RKO (cell line): ENCODE results near the gene COL6A6.

ENCODE experiments used
- DNase-seq: peaks from one replicate; pipeline ENCODE4 v3.0.0-alpha.2; 2016; ENCODE audit warnings: low spot score

The COL6A6 gene, protein sequence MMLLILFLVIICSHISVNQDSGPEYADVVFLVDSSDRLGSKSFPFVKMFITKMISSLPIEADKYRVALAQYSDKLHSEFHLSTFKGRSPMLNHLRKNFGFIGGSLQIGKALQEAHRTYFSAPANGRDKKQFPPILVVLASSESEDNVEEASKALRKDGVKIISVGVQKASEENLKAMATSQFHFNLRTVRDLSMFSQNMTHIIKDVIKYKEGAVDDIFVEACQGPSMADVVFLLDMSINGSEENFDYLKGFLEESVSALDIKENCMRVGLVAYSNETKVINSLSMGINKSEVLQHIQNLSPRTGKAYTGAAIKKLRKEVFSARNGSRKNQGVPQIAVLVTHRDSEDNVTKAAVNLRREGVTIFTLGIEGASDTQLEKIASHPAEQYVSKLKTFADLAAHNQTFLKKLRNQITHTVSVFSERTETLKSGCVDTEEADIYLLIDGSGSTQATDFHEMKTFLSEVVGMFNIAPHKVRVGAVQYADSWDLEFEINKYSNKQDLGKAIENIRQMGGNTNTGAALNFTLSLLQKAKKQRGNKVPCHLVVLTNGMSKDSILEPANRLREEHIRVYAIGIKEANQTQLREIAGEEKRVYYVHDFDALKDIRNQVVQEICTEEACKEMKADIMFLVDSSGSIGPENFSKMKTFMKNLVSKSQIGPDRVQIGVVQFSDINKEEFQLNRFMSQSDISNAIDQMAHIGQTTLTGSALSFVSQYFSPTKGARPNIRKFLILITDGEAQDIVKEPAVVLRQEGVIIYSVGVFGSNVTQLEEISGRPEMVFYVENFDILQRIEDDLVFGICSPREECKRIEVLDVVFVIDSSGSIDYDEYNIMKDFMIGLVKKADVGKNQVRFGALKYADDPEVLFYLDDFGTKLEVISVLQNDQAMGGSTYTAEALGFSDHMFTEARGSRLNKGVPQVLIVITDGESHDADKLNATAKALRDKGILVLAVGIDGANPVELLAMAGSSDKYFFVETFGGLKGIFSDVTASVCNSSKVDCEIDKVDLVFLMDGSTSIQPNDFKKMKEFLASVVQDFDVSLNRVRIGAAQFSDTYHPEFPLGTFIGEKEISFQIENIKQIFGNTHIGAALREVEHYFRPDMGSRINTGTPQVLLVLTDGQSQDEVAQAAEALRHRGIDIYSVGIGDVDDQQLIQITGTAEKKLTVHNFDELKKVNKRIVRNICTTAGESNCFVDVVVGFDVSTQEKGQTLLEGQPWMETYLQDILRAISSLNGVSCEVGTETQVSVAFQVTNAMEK (N-terminal part only)

GRCh38 chr3:130516645-130517512 lies at the start of gene COL6A6:
Gene COL6A6, plus strand, starts transcription at chr3:130517177. Its CDS starts 43,188 bp downstream, at chr3:130560365.
- DNase-seq, result no peak

GRCh38 chr3:130468311-130468710 lies 48.7 kb upstream of the COL6A6 start:
- DNase-seq, result no peak

- no peak for DNase-seq
Observed at GRCh38 chr3:130470126-130470525, 46.9 kb upstream of the COL6A6 start.

GRCh38 chr3:130473416-130473815 lies 43.6 kb upstream of the COL6A6 start:
- no peak for DNase-seq

DNA sequence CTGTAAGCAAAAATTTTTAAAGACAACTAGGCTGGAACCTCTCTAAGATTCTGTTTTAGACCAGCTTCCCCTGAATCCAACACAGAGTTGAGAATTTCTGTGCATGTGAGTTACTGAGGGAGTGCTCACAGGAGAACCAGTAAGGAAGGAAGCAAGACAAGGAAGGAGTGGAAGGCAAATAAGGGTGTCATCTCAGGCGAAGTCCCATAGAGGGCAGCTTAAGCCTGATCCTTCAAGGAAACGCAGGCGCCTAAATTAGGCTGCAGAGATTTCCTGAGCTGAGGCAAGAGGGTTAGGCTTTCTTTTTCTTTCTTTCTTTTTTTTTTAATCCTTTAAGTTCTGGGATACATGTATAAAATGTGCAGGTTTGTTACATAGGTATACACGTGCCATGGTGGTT lies 36.2 kb upstream of the COL6A6 start:
- peak; percentile 43 for DNase-seq

- DNase-seq, result no peak
Observed at GRCh38 chr3:130488288-130488687, 28.7 kb upstream of the COL6A6 start.

- no peak for DNase-seq
Observed at GRCh38 chr3:130488769-130489450, 28.1 kb upstream of the COL6A6 start.

DNA sequence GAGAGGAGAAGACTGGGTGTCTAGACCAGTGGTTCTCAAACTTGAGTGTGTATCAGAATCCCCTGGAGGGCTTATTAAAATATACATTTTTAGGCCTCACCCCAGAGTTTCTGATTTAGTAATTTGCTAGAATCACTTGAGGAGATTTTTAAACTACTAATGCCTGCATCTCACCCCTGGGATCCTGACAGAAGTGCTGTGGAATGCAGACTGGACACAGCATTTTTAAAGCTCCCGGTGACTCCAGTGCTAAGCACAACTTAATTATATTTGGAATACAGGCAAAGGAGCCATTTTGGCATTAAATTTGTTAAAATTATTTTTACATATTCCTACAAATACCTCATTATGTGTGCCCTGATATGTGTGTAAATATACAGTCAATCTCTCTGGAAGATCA lies 26.7 kb upstream of the COL6A6 start:
- DNase-seq, result no peak

DNA sequence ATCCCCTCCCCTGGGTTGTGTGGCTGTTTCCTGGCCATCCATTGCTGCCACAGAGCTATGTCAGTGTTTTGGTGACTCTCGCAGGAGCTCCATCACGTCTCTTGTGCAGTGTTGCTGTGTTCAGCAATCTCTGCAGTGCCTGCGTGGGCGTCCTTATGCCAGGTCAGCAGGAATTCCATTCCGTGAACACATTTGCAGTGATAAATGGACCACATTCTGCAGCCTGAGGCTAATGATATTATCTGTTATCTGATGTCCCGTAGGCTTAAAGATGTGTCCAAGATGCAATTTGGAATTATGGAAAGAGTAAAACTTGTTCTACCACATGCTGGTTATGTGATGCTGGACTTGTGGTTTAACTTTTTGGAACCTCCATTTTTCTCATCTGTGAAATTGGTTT lies 25.5 kb upstream of the COL6A6 start:
- no peak for DNase-seq

DNA sequence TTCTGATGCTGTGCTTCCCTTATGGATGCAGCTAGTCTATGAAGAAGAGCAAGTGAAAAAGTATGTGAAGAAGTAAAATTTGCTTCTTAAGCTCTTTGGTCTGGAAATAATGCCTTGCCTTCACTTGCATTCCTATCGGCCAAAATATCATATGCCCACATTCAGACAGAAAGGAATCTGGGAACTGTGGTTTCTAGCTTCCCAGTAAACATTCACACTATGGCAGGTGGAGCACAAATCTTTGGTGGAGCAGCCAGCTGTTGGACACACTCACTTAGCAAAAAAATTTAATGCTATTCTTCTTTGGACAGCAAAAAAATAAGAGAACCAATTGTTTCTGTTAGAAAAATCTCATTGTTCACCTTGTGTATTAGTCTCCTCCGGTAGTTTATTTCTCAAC lies 12.3 kb upstream of the COL6A6 start:
- DNase-seq, result no peak

DNA sequence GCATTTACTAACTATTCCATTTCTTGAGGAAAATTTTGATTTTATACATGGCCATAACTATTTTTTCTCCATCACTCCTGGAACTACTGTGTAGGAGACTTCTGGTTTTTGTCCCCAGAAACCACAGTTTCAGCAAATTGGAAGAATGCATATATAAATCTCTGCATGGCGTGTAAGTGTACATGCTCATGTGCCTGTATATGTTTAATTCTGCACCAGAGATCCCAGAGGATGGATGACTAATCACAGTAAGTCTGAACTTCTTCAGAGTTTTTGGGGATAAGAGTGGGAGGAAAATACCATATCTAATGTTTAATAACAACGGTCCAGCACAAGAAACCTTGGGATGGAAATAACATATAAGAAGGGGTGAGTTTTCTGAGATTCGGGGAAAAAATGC lies 10.9 kb upstream of the COL6A6 start:
- DNase-seq, result no peak

DNA sequence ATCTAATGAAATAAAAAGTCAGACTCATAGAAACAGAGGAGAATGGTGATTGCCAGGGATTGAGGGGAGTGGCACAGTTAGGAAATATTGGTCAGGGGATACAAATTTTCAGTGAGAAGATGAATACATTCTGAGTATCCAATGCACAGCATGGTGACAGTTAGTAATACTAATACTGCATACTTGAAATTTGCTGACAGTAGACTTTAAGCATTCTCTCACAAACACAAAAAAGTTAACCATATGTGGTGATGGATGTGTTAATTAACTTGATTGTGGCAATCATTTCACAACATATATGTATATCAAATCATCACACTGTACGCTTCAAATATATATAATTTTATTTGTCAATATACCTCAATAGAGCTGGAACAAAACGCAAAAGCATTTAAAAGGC lies 9.2 kb upstream of the COL6A6 start:
- no peak for DNase-seq

GRCh38 chr3:130509008-130509407 lies 8.0 kb upstream of the COL6A6 start:
- no peak for DNase-seq

DNA sequence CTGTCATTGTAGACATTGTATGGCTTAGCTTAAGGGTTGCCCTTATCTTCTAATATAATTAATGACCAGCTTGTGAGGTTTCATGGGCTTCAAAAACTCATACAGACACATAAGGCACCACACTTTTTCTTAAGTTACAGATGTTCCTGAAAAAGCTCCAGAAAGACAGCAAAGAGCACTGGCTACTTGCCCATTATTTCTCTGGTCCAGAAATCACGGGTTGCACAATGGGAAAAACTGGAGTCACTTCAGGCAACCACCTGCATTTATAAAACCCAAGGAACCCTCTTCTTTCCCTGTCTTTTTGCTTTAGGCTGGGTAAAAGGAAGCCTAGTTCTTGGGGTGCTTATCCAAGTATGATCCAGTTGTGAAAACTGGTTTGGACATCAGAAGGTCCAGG lies 2.3 kb upstream of the COL6A6 start:
- DNase-seq, result no peak

DNA sequence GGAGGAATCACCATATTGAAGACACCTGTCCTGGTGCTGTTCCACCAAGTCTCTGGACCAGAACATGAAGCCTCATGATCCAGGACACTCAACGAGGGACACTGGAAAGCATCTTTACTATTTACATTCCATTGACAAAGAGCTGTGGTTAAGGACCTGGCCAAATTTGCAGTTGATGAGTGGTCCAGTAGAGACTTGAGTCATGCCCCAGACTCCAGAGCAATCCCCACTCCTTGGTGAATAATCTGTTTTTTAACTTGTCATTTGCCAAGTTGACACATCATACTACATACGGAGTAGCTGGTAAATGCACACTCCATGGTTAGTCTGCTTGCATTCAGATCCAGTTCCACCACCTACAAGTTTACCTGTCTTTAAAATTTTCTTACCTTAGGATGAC lies 1.2 kb upstream of the COL6A6 start:
- DNase-seq, result peak; percentile 15

GRCh38 chr3:130517602-130518001 lies 625 bp downstream of the COL6A6 start:
- no peak for DNase-seq

DNA sequence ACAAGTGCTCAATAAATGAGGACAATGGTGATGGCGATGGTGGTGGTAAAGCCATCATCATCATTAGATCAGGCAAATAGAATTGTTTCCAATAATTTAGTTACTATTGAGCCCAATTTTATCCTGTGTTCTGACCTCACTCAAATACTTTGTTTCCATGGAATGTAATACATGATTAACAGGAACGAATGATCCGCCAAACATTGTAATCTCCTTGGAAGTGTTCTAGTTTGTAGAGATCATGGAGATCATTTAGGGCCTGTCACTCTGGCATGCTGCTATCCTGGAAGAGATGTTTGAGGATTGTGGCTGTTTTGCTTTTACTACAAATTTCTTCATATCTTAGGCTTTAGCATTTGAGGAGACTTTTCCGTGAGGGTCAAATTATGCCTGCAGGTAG lies 2.8 kb downstream of the COL6A6 start:
- no peak for DNase-seq

DNA sequence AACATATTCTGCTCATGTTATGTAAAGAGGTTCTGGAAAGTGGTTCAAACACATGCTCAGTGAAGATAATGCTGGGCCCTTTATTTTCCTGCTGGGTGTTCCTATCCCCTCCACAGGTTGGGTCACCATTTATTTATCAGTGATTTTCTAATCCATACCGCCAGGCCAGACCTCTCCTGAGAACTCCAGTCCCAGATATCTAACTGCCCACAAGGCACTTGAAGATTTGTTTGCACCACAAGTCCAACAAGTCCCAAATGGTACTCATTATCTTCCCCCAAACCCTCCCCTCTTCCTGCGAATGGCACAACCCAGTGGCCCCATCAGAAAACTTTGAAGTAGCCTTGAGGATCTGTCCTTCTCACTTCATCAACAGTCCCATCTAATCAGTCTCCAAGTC lies 5.4 kb downstream of the COL6A6 start:
- DNase-seq, result no peak

DNA sequence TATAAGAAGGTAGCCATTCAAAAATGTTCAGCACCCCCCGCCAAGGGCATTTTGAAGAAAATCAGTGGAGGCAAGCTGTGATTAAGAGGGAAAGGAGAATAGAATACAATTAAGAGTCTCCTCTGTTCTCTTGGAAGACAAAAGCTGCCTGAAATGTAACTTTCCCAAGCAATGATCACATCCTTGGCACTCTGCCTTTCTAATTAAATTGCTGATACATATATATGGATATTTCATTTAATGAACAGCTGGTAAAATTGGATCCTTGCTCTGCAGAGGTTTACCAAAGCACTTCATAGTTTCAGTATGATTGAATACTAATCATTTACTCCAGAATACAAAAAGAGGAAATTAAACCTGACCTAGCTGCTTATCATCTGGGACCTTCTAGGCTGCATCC lies 10.4 kb downstream of the COL6A6 start:
- no peak for DNase-seq

DNA sequence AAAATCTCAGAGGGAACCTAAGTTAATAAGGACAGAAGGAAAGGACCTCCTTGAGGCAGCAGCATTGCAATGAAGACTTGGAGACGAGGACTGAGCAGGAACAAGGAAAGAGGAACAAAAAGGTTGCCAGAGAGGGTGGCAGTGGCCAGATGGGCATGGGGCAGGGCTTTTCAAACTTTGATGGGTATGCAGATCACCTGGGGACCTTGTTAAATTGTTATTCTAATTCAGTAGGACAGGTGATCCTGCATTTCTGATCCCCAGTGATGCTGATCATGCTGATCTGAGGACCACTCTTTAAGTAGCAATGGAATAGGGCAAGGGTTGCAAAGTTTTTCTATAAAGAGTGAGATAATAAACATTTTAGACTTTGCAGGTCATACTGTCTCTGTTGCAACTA lies 11.1 kb downstream of the COL6A6 start:
- no peak for DNase-seq
